CD4-positive, CD25-positive, alpha-beta regulatory T cell (primary cell): ENCODE measurements around the gene PCGF3. TPM values are rescaled to one million over a fixed set of nuclear protein-coding genes. Genes with fewer than 3 reads are reported as not detected.

ENCODE experiments used
- polyA plus RNA-seq, 4 donors: library from polyadenylated mRNA; unstranded; fragments of 300-500 nt; fragmentation: Illumina TruSeq; gene quantifications; one replicate each; pipeline ENCODE4 v1.2.3, GENCODE V29; 2021
- total RNA-seq: library from RNA; stranded (reverse); gene quantifications from one replicate; pipeline ENCODE4 v1.2.3, GENCODE V29; 2022

The PCGF3 gene
- total and polyA plus RNA-seq, 5 donors from 2014 or later, result 3.2 to 71.8 (median 4.8) TPM

Other genes with a start within 250 kb of the PCGF3 start
- gene ZNF721, start 206.7 kb upstream of the PCGF3 start, total RNA-seq, result 37.8 TPM
- gene ZNF721, start 206.7 kb upstream of the PCGF3 start, polyA plus RNA-seq, result 10 to 100 TPM; 36.8 to 44.8 (median 37.9) TPM
- gene PIGG, start 206.6 kb upstream of the PCGF3 start, total RNA-seq, result 80.6 TPM
- 10 to 100 TPM; 28.3 to 32.8 (median 31.0) TPM for gene PIGG, start 206.6 kb upstream of the PCGF3 start, polyA plus RNA-seq
- gene TMEM271, start 129.5 kb upstream of the PCGF3 start, total RNA-seq, result not detected
- gene TMEM271, start 129.5 kb upstream of the PCGF3 start, polyA plus RNA-seq, result not detected
- gene PDE6B, start 80.3 kb upstream of the PCGF3 start, total RNA-seq, result 12.3 TPM
- gene PDE6B, start 80.3 kb upstream of the PCGF3 start, polyA plus RNA-seq, result 10 to 100 TPM; 13.6 to 19.8 (median 16.4) TPM
- 123 TPM for gene ATP5ME, start 31.6 kb upstream of the PCGF3 start, total RNA-seq
- 100 to 1,000 TPM; 386 to 442 (median 418) TPM for gene ATP5ME, start 31.6 kb upstream of the PCGF3 start, polyA plus RNA-seq
- 13.9 TPM for gene MYL5, start 31.3 kb upstream of the PCGF3 start, total RNA-seq
- gene MYL5, start 31.3 kb upstream of the PCGF3 start, polyA plus RNA-seq, result 1 to 10 TPM; 3.3 to 4.8 (median 4.6) TPM
- 2.6 TPM for gene SLC49A3, start 16.7 kb upstream of the PCGF3 start, total RNA-seq
- gene SLC49A3, start 16.7 kb upstream of the PCGF3 start, polyA plus RNA-seq, result under 1 TPM; 0.32 to 0.84 (median 0.59) TPM
- 0.62 TPM for gene CPLX1, start 120.3 kb downstream of the PCGF3 start, total RNA-seq
- gene CPLX1, start 120.3 kb downstream of the PCGF3 start, polyA plus RNA-seq, result under 1 TPM in 1 of 4 donors, not detected in 3; 0.16 TPM
- 254 TPM for gene GAK, start 226.5 kb downstream of the PCGF3 start, total RNA-seq
- gene GAK, start 226.5 kb downstream of the PCGF3 start, polyA plus RNA-seq, result 10 to 100 TPM; 37.5 to 50.7 (median 39.1) TPM
- gene TMEM175, start 226.6 kb downstream of the PCGF3 start, total RNA-seq, result 46.0 TPM
- 10 to 100 TPM; 12.1 to 17.5 (median 14.1) TPM for gene TMEM175, start 226.6 kb downstream of the PCGF3 start, polyA plus RNA-seq